OCI-LY7 (cell line): ENCODE results near the gene CIAO3. TPM values are rescaled to one million over a fixed set of nuclear protein-coding genes. Genes with fewer than 3 reads are reported as not detected.

Source experiments
- BruUV-seq: library from RNA; stranded (reverse); fragments of 400-500 nt; replicated peaks from 2 replicates; lab custom pipeline; 2021; lab: Mats Ljungman, UMichigan
- CTCF ChIA-PET: fragments of 300-600 bp; sonication (Branson Sonifier 250); formaldehyde crosslinking; loops from one replicate; lab custom pipeline; 2022; ENCODE audit warnings: antibody characterized with exemption; ENCODE audit not compliant: unreplicated experiment; lab: Charles Lee
- POLR2A ChIA-PET: fragments of 300-600 bp; sonication (Branson Sonifier 250); formaldehyde crosslinking; loops from one replicate; lab custom pipeline; 2022; ENCODE audit warnings: antibody characterized with exemption; lab: Charles Lee
- DNase-seq: peaks from one replicate; pipeline ENCODE4 v3.0.0-alpha.2; 2015; ENCODE audit warnings: low spot score
- H2AFZ ChIP-seq: fragments of 200-600 bp; sonication (generic), shearing (Covaris generic); 2 replicates; pipeline ENCODE4 v1.6.1; 2014; ENCODE audit warnings: mild to moderate bottlenecking, antibody characterized with exemption, low read length, moderate library complexity
- H3K27ac ChIP-seq: fragments of 200-600 bp; sonication (generic); 2 replicates; pipeline ENCODE4 v1.5.1; 2014; ENCODE audit warnings: mixed run types, low read depth, mild to moderate bottlenecking, moderate library complexity, low read length, inconsistent platforms; ENCODE audit not compliant: poor library complexity, severe bottlenecking
- H3K36me3 ChIP-seq: fragments of 200-600 bp; sonication (generic); 2 replicates; pipeline ENCODE4 v1.6.1; 2014; ENCODE audit warnings: mild to moderate bottlenecking, antibody characterized with exemption, low read length, moderate library complexity, mixed read lengths; ENCODE audit not compliant: insufficient read depth
- H3K4me1 ChIP-seq: fragments of 200-600 bp; sonication (generic); 2 replicates; pipeline ENCODE4 v1.5.1; 2014; ENCODE audit warnings: mild to moderate bottlenecking, low read length; ENCODE audit not compliant: insufficient read depth, poor library complexity, severe bottlenecking
- H3K4me2 ChIP-seq: fragments of 200-600 bp; sonication (generic); 2 replicates; pipeline ENCODE4 v1.6.1; 2014; ENCODE audit warnings: mild to moderate bottlenecking, low read length
- H3K4me3 ChIP-seq: fragments of 200-600 bp; sonication (generic); 2 replicates; pipeline ENCODE4 v1.5.1; 2014; ENCODE audit warnings: mild to moderate bottlenecking, low read depth, low read length; ENCODE audit not compliant: poor library complexity, severe bottlenecking
- H3K79me2 ChIP-seq: fragments of 200-600 bp; sonication (generic); 2 replicates; pipeline ENCODE4 v1.6.1; 2016; ENCODE audit warnings: low read depth, mild to moderate bottlenecking, low read length, moderate library complexity, mixed read lengths; ENCODE audit not compliant: insufficient read depth
- H3K9me2 ChIP-seq: fragments of 200-600 bp; sonication (generic); 2 replicates; pipeline ENCODE4 v1.6.1; 2016; ENCODE audit warnings: mild to moderate bottlenecking, low read length, mixed read lengths; ENCODE audit not compliant: insufficient read depth
- H3K9me3 ChIP-seq: fragments of 200-600 bp; sonication (generic); 2 replicates; pipeline ENCODE4 v1.6.1; 2014; ENCODE audit warnings: mild to moderate bottlenecking, mixed run types, low read length, mixed read lengths
- H4K20me1 ChIP-seq: fragments of 200-600 bp; sonication (generic); 2 replicates; pipeline ENCODE4 v1.6.1; 2014; ENCODE audit warnings: mild to moderate bottlenecking, antibody characterized with exemption, low read length, moderate library complexity, mixed read lengths; ENCODE audit not compliant: insufficient read depth
- EZH2phosphoT487 ChIP-seq: fragments of 200-600 bp; sonication (generic); IDR thresholded peaks from 2 replicates; pipeline ENCODE4 v1.6.1; 2018; ENCODE audit warnings: low read depth, borderline replicate concordance, mild to moderate bottlenecking, mixed run types, antibody characterized with exemption, low read length, moderate library complexity, mixed read lengths
- intact Hi-C: fragments of 100-400 bp; cut with micrococcal nuclease; formaldehyde crosslinking; loops from one replicate; pipeline ENCODE4 v1.10.0; 2022; ENCODE audit not compliant: unreplicated experiment
- total RNA-seq, 2 experiments: library from RNA; depleted of rRNA in 1 of 2; stranded (reverse); fragments of >200 nt in 1 of 2; shearing (Covaris generic) in 1 of 2; gene quantifications; 2 replicates each; pipeline ENCODE4 v1.2.3, GENCODE V29; 2014 to 2022
- TF ChIP-seq, protein P1 (sequence below): fragments of 200-600 bp; sonication (generic); conservative IDR thresholded peaks from 2 replicates; pipeline ENCODE4 v1.5.1; 2014; ENCODE audit warnings: mild to moderate bottlenecking, antibody characterized with exemption, low read length, moderate library complexity, mixed read lengths

The CIAO3 gene
- total RNA-seq, 2 experiments from 2014 or later, result 156 to 169 TPM

DNA sequence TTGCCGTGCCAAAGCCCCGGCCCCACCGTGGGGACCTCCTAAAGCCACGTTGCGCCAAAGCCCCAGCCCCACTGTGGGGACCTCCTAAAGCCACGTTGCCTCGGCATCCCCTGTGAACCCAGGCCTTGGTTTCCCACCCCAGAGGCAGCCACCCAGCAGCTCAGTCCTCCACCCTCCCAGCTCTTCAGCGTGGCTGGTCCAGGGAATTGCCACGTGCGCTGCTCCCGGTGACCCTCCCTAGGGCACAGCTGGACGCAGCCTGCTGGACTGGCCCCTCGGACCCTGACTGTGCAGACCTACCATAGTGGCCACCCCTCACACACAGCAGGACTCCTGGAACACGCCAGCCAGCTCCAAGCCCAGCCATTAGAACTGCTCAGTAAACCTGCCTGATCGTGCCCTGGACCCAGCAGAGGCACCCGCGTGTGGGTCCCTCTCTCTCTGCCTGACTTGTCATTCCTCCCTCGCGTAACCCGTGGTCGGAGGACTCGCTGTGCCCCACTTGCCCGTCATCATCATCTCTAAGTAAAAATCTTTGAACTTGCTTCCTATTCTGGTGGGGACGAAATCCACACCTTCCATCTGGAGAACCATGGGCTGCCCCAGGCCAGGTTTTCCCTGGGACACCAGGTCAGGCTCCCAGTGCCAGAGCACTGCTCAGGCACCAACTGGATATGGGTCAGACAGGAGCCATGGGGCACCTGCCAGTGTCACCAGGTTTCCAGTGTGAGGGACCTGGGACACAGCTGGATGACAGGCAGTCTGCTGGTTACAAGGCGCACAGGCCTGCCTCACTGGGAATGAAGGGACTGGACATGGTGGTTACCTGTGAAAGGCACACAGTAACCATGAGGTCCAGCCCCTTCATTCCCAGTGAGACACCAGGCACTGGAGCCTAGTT is 5.6 kb downstream of the CIAO3 start:
- H3K4me1 ChIP-seq, result peaks cover 43% of the 10 kb centered on the region
- H3K9me3 ChIP-seq, result no peaks in the 10 kb centered on the region
- peaks cover 75% of the 10 kb centered on the region for H3K36me3 ChIP-seq
- H3K4me2 ChIP-seq, result peak overlapping the region; percentile 89
- H3K9me2 ChIP-seq, result no peaks in the 10 kb centered on the region
- no peak overlapping the region for H2AFZ ChIP-seq
- H3K4me3 ChIP-seq, result peak overlapping the region; percentile 71
- intact Hi-C loops, result no loop called here
- no TSS peak for BruUV-seq
- peaks cover 33% of the 10 kb centered on the region for H3K79me2 ChIP-seq
- no peak for DNase-seq
- TF ChIP-seq, protein P1, sequence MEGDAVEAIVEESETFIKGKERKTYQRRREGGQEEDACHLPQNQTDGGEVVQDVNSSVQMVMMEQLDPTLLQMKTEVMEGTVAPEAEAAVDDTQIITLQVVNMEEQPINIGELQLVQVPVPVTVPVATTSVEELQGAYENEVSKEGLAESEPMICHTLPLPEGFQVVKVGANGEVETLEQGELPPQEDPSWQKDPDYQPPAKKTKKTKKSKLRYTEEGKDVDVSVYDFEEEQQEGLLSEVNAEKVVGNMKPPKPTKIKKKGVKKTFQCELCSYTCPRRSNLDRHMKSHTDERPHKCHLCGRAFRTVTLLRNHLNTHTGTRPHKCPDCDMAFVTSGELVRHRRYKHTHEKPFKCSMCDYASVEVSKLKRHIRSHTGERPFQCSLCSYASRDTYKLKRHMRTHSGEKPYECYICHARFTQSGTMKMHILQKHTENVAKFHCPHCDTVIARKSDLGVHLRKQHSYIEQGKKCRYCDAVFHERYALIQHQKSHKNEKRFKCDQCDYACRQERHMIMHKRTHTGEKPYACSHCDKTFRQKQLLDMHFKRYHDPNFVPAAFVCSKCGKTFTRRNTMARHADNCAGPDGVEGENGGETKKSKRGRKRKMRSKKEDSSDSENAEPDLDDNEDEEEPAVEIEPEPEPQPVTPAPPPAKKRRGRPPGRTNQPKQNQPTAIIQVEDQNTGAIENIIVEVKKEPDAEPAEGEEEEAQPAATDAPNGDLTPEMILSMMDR, result no peak
- TF ChIP-seq EZH2phosphoT487, result no peak
- peak overlapping the region; percentile 97 for H3K27ac ChIP-seq
- POLR2A ChIA-PET, result interaction anchor here (0.5 to 5.2 kb wide), 3 partner anchors 10 to 972 kb away, joined by 5 to 26 read pairs (median 6); partner anchors contain the start of genes ANTKMT and CCDC78
- H4K20me1 ChIP-seq, result no peaks in the 10 kb centered on the region
- CTCF ChIA-PET, result no interaction called here

DNA sequence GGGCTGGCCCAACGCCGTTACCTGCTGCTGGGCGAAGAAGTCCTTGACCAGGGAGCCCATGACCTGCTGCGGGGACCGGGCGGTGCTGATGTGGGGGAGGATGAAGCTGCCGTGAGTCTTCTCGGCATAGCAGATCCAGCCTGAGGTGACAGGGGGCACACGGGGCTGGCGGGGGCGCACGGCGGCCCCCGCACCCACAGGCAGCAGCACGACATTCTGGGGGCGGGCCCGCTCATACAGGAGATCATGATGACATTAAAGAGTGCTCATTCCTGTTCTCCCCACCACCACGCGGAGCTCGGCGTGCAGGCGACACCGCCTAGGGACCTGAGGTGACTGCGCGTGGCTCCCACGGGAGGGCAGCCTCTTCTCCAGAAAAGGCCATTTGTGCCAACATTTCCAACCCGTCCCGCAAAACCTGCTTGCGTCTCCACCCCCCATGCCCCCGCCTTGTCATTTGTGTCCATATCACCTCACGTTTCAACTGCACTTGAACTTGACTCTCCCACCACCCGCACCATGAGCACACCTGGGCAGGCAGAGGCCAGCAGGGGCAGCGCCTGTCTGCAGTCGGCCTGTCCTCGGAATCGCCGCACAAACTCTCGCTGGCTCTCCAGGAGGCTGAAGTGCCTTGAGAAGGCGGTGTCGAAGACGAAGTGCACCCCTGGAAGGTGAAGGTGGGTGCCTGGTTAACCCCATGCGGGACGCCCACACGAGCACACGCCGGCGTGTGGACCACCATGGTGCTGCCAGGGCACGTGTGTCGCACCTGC is 6.4 kb downstream of the CIAO3 start:
- no peak overlapping the region for H3K27ac ChIP-seq
- H4K20me1 ChIP-seq, result no peaks in the 10 kb centered on the region
- no peak for DNase-seq
- POLR2A ChIA-PET, result no interaction called here
- intact Hi-C loops, result no loop called here
- H3K4me2 ChIP-seq, result no peak overlapping the region
- TF ChIP-seq EZH2phosphoT487, result no peak
- TF ChIP-seq, protein P1, result no peak
- H3K9me2 ChIP-seq, result no peaks in the 10 kb centered on the region
- peaks cover 82% of the 10 kb centered on the region for H3K36me3 ChIP-seq
- no TSS peak for BruUV-seq
- no peak overlapping the region for H3K4me3 ChIP-seq
- peaks cover 25% of the 10 kb centered on the region for H3K79me2 ChIP-seq
- CTCF ChIA-PET, result no interaction called here
- no peaks in the 10 kb centered on the region for H3K9me3 ChIP-seq
- peaks cover 38% of the 10 kb centered on the region for H3K4me1 ChIP-seq
- H2AFZ ChIP-seq, result no peak overlapping the region
